OCI-LY7 (cell line): ENCODE results near the gene IFI30.

Experiments
- CTCF ChIP-seq: fragments of 200-600 bp; sonication (generic); conservative IDR thresholded peaks from 2 replicates; pipeline ENCODE4 v1.5.1; 2014; ENCODE audit warnings: mild to moderate bottlenecking, antibody characterized with exemption, low read length, moderate library complexity, mixed read lengths
- EZH2phosphoT487 ChIP-seq: fragments of 200-600 bp; sonication (generic); IDR thresholded peaks from 2 replicates; pipeline ENCODE4 v1.6.1; 2018; ENCODE audit warnings: low read depth, borderline replicate concordance, mild to moderate bottlenecking, mixed run types, antibody characterized with exemption, low read length, moderate library complexity, mixed read lengths

GRCh38 chr19:18157465-18158063 is 16.0 kb upstream of the IFI30 start:
- TF ChIP-seq CTCF (0 out of 2 replicates have a peak, but pooled peaks have one; percentile 23), EZH2phosphoT487 (no peak)
